Measurements from ENCODE around the gene ZNF277. TPM values are rescaled to one million over a fixed set of nuclear protein-coding genes. Genes with fewer than 3 reads are reported as not detected.

The ZNF277 gene
- total RNA-seq, 1 donor from 2014 or later = 24.0 TPM

DNA sequence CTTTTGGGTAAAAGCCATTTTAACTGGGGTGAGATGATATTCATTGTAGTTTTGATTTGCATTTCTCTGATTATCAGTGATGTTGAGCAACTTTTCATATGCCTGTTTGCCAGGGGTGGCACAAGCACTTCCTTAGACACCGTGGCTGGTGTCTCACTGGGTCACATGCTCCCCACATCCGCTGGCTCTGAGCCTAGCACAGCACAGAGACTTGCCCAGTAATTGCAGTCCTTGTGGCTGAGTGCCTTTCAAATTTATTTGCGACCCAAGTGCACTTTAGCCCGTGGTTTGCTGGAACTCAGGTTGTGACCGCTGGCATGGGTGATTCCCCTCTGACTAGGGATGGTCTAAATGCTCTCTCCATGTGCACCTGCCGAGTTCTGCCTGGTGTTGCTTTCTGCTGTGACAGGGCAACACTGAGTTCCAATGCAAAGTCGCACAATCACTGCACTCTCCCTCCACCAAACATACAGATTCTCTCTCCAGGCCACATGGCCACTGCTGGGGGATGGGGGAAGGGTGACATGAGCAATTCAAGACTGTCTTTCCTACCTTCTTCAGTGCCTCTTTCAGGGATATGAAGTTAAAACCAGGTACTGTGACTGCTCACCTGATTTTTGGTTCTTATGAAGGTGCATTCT, 66.5 kb downstream of the ZNF277 start:
- DNase-seq (ENCODE audit: low spot score) = no peak
- ATAC-seq = no peak
- intact Hi-C loops (cut with DNase I) = no loop called here

DNA sequence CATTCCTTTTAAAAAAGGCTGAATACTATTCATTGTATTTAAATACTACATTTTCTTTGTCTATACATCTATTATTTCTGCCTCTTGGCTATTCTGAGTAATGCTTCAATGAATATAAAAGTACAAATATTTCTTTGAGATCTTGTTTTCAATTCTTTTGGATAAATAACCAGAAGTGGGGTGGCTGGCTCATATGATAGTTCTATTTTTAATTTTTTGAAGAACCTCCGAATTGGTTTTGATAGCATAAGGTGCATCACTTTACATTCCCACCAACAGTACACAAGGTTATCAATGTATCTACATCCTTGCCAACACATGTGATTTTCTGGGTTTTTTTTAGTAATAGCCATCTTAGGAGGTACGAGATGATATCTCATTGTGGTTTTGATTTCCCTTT, 72.5 kb downstream of the ZNF277 start:
- no peak for DNase-seq (ENCODE audit: low spot score)
- intact Hi-C loops (cut with DNase I) = no loop called here
- no peak for ATAC-seq

GRCh38 chr7:112280267-112280666, 73.8 kb downstream of the ZNF277 start:
- DNase-seq (ENCODE audit: low spot score) (no peak), ATAC-seq (no peak)
- intact Hi-C loops (cut with DNase I) = no loop called here

- no peak for ATAC-seq
- DNase-seq (ENCODE audit: low spot score) = no peak
- intact Hi-C loops (cut with DNase I) = no loop called here
Observed at GRCh38 chr7:112282476-112283188, 76.1 kb downstream of the ZNF277 start.

- intact Hi-C loops (cut with DNase I) = no loop called here
- ATAC-seq = no peak
- DNase-seq (ENCODE audit: low spot score) = no peak
Observed at GRCh38 chr7:112283382-112283910, 77.0 kb downstream of the ZNF277 start.

- intact Hi-C loops (cut with DNase I) = no loop called here
- ATAC-seq (no peak), DNase-seq (ENCODE audit: low spot score) (no peak)
Observed at GRCh38 chr7:112286250-112287086, 80.0 kb downstream of the ZNF277 start.

DNA sequence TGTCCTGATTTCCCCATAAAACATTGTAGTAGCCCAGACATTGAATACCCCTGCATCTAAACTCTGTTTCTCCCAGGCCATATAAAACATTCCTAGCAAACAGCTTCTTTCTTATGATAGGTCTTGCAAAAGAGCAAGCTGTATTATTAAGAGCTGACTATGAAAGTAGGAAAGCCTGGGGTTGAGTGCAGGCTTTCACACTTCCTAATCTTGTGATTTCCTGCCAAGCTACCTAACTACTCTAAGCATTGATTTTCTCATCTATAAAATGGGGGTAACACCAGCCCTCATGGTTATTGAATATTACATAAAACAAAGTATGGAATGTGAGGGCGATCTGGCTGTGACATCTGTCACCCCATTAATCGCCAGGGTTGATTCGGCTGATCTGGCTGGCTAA, 81.8 kb downstream of the ZNF277 start:
- DNase-seq (ENCODE audit: low spot score) = no peak
- no peak for ATAC-seq
- intact Hi-C loops (cut with DNase I) = no loop called here

- intact Hi-C loops (cut with DNase I) = no loop called here
- ATAC-seq = no peak
- DNase-seq (ENCODE audit: low spot score) = no peak
Observed at GRCh38 chr7:112290065-112290464, 83.6 kb downstream of the ZNF277 start.

- no peak for ATAC-seq
- intact Hi-C loops (cut with DNase I) = no loop called here
- no peak for DNase-seq (ENCODE audit: low spot score)
Observed at GRCh38 chr7:112292162-112292561, 85.7 kb downstream of the ZNF277 start.

DNA sequence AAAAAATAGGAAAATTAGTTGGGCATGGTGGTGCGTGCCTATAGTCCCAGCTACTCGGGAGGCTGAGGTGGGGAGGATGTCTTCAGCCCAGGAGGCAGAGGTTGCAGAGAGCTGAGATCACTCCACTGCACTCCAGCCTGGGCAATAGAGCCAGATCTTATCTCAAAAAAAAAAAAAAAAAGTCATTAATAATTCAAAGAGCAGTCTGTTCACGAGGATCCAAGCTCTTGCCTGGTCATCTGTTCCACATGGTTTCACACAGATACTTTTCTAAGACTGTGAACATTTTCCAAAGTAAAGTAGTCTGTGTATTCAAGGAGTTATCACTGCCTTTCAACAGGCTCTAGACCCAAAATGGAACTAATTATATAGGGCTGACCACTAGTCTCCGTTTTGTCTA, 86.9 kb downstream of the ZNF277 start:
- DNase-seq (ENCODE audit: low spot score) = no peak
- ATAC-seq = no peak
- intact Hi-C loops (cut with DNase I) = no loop called here

DNA sequence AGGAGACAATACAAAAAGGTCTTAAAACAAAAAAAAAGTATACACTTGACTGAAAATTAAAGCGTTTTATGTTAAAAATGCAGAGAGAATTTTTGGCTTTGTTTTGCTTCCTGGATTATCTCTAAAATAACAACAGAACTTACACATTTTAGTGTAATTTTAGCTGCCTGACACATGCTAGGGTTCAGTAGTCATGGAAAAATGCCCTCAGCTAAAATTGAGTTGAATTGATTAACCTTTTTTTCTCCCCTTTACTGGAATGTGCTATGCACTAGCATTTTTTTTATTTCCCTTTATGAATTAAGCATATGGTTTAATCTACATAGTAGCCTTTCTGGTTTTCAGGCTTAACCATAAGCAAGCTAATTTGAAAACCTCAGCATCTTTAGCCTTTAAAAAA, 89.9 kb downstream of the ZNF277 start:
- intact Hi-C loops (cut with DNase I) = no loop called here
- ATAC-seq (no peak), DNase-seq (ENCODE audit: low spot score) (no peak)

- intact Hi-C loops (cut with DNase I) = no loop called here
- ATAC-seq (no peak), DNase-seq (ENCODE audit: low spot score) (no peak)
Observed at GRCh38 chr7:112297681-112298080, 91.2 kb downstream of the ZNF277 start.

DNA sequence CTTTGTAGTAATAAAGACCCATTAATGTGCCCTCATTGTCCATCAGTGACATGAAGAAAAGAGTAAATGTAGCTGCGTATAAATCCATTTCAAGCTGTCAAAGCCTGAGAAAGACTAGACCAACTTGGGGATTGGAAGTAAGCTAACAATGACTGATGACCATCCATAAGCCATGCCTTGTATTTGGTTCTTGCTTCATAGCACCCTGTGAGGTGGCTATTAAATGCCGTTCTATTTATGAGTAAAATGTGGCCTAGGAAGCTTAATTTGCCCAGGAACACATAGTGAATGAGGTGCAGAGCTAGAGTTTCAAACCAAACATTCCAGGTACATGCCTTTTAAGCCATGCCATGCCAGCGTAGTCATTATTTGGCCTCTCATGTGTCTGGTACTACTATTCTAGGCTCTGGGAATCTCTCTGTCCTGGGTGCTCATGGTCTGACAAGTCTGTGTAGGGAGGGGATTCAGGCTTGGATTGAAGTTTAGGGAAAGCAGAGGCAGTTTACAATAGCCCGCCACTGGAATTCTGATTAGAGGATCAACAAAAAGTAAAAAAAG, 92.1 kb downstream of the ZNF277 start:
- DNase-seq (ENCODE audit: low spot score) (no peak), ATAC-seq (no peak)
- intact Hi-C loops (cut with DNase I) = no loop called here

GRCh38 chr7:112300072-112300471, 93.6 kb downstream of the ZNF277 start:
- intact Hi-C loops (cut with DNase I) = no loop called here
- ATAC-seq (no peak), DNase-seq (ENCODE audit: low spot score) (no peak)

DNA sequence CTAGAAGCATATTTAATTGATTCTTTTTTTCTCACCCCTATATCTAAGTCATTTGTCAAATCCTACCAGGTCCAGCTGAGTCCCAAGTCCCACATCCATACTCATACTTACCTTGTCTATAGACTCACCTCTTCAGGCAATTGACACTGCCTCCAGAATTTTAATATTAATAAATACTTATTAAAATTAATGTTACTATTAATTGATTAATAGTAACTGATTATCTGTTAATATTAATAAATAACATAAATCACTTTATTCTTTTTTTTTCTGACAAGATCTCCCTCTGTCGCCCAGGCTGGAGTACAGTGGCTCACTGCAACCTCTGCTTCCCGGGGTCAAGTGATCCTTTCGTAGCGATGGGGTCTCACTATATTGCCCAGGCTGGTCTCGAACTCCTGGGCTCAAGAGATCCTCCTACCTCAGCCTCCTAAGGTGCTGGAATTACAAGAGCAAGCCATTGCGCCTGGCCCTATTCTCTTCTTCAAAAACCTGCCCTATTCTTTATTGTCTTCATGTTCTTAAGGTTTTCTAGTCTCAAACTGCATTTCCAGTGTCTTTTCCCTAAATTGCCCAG, 94.4 kb downstream of the ZNF277 start:
- intact Hi-C loops (cut with DNase I) = no loop called here
- DNase-seq (ENCODE audit: low spot score) = no peak
- ATAC-seq = no peak

- intact Hi-C loops (cut with DNase I) = no loop called here
- DNase-seq (ENCODE audit: low spot score) = no peak
- no peak for ATAC-seq
Observed at GRCh38 chr7:112302566-112302965, 96.1 kb downstream of the ZNF277 start.

DNA sequence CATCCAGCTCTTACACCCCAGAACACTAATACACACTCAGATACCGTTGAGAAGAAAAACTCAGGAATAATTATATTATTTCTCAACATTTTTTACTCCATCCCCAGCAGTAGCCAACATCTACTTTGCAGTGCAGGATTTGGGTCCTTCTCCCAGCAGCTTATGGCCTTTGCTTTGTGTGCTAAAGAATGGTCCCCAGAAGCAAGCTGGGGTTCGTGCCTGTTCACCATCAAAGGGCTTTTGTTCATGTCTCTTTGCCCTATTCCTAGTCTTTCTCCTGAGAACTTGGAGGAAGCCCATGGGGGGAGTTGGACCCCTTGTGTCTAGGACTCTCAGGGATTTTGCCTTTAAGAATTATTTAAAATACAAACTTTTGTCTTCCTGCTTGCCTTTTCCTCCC, 100.4 kb downstream of the ZNF277 start:
- ATAC-seq (no peak), DNase-seq (ENCODE audit: low spot score) (no peak)
- intact Hi-C loops (cut with DNase I) = no loop called here

DNA sequence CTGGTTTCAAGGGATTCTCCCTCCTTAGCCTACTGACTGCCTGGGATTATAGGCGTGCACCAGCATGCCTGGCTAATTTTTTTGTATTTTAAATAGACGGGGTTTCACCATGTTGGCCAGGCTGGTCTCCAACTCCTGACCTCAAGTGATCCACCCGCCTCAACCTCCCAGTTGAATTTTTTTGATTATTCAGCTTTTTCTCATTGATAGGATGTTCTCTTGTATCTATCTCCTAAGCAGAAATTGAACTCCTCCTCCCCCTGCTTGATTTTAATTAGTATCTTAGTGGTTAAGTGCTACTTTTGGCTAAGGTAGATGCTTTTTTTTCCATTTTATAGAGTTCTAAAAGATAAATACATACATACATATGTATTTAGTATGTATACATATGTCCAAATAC, 101.0 kb downstream of the ZNF277 start:
- DNase-seq (ENCODE audit: low spot score) = no peak
- no peak for ATAC-seq
- intact Hi-C loops (cut with DNase I) = no loop called here

GRCh38 chr7:112308974-112309373, 102.5 kb downstream of the ZNF277 start:
- ATAC-seq (no peak), DNase-seq (ENCODE audit: low spot score) (no peak)
- intact Hi-C loops (cut with DNase I) = no loop called here

Measured in sciatic nerve (tissue), 2 donors.